Sigmoid colon (tissue), 4 donors: ENCODE data around the gene SLC30A3.

Source experiments
- POLR2A ChIP-seq, 2 donors: fragments of 450-650 bp; IDR thresholded peaks; one replicate each; pipeline ENCODE4 v1.6.1; 2016; ENCODE audit warnings: antibody characterized with exemption in 2 of 2, mild to moderate bottlenecking in 2 of 2, moderate library complexity in 2 of 2
- POLR2AphosphoS5 ChIP-seq, 4 donors: sonication (generic); formaldehyde crosslinking; IDR thresholded peaks; one replicate each; pipeline ENCODE4 v1.6.1; 2017; ENCODE audit warnings: antibody characterized with exemption in 4 of 4
- TF ChIP-seq, protein P1 (sequence below), 4 experiments: fragments of 450-650 bp in 3 of 4; fragments of 200-600 bp in 1 of 4; IDR thresholded peaks; one replicate each; pipeline ENCODE4 v1.5.1; 2016 to 2019; ENCODE audit warnings: antibody characterized with exemption in 4 of 4, mild to moderate bottlenecking in 3 of 4, moderate library complexity in 2 of 4

GRCh38 chr2:27270670-27271069 is 7.8 kb upstream of the SLC30A3 start:
- TF ChIP-seq, protein P1, sequence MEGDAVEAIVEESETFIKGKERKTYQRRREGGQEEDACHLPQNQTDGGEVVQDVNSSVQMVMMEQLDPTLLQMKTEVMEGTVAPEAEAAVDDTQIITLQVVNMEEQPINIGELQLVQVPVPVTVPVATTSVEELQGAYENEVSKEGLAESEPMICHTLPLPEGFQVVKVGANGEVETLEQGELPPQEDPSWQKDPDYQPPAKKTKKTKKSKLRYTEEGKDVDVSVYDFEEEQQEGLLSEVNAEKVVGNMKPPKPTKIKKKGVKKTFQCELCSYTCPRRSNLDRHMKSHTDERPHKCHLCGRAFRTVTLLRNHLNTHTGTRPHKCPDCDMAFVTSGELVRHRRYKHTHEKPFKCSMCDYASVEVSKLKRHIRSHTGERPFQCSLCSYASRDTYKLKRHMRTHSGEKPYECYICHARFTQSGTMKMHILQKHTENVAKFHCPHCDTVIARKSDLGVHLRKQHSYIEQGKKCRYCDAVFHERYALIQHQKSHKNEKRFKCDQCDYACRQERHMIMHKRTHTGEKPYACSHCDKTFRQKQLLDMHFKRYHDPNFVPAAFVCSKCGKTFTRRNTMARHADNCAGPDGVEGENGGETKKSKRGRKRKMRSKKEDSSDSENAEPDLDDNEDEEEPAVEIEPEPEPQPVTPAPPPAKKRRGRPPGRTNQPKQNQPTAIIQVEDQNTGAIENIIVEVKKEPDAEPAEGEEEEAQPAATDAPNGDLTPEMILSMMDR (IDR thresholded peaks at IDR 0.05) = no peak
- TF ChIP-seq POLR2A (IDR thresholded peaks at IDR 0.05) (no peak), POLR2AphosphoS5 (IDR thresholded peaks at IDR 0.05) (no peak)
